GM18861 (cell line): ENCODE measurements around the gene PIPOX.
"Not testable (repeated sequence)": the region's sequence is repeated elsewhere in the genome, so short reads cannot be mapped to it uniquely, and the experiment has no call there.

Experiments used
- ATAC-seq: cut with Tn5 transposase; IDR thresholded peaks from one replicate; pipeline ENCODE4 v1.9.1; 2021; ENCODE audit not compliant: unreplicated experiment

PIPOX gene

DNA sequence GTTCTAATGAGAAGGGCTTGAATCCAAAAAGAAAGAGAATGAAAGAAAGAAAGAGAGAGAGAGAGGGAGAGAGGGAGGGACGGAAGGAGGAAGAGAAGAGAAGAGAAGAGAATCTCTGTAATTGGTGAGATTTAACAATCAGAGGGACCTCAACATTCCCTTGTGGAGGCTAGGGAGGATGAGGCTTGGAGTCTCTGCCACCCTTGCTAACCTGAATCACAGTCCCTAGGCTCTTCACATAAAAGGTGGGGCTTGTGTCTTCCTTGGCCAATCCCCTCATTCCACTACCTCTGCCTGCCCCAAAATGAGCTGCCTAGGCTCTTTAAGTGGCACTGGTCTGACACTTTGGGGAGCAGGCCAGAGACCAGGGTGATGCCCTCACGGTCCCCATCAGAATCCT is 30.1 kb downstream of the PIPOX start:
- ATAC-seq: no peak

DNA sequence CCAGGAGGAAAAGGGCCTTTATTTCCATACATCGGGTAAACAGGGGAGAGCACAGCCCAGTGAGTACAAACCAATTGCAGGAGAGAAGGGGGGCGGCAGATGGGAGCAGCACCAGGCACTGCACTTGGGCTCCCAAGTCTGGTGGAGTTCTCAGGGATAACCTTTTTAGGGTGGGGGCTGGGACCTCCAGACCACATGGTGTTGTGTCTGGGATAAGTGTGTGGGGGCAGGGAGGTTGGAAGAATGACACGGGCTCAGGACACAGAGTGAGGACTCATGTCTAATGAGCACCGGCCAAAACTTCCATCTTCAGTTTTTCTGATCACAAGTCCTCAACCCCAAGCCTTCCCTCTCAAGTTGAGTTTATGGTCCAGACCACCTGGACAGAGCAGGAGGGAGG is 30.6 kb downstream of the PIPOX start:
- no peak for ATAC-seq

DNA sequence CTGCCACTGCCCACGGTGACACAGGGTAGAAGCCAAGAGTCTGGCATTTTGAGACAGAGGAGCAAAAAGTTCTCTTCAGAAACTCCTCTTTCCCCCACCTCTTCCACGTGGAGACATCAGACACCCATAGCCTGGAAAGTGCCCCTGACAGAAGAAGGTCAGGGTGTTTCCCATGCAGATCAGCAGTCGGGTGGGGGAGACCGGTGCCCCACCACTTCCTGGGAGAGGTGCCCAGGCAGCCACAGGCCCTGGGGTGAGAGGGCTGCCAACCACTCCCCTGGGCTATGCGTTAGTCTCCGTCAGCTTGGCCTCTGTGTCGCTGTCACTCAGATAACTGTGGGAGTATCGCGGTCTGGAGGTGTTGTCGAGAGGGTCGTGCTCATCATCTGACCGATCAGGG is 31.5 kb downstream of the PIPOX start:
- ATAC-seq: no peak

DNA sequence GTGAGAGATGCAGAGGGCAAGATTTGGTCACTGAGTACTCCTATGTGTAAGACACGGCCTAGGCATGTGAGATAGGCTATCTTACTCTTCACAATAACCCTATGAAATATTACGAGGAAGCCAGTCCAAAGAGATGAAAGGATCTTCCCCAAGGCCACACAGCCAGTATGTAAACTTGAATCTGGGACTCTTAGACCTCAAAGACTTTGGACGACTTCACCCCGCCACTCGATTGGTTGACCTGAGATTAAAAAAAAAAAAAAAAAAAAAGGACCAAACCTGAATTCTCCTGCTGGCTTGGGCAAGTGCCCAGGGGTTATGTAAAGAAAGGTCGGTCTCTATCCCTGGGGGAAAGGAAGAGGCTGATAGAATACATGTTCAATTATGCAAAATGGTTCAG is 33.1 kb downstream of the PIPOX start:
- ATAC-seq: no peak

DNA sequence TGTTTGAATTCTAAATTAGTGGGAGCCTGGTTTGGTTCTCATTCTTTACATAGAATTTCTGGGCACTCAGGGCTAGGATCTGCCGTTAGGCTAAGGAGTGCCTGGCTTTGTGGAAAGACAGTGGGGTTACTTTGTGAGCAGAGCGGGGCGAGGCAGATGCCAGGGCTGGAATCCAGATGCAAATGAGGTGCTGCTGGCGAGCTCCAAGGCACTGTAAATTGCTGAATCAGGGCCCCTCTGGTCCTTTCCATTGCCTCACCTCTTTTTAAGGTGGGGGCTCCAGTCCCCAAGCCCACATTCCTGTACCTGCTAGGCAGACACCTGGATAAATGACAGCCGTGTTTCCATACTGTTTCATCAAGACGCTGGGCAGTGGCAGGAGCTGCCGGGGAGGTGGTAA is 33.8 kb downstream of the PIPOX start:
- ATAC-seq: no peak

DNA sequence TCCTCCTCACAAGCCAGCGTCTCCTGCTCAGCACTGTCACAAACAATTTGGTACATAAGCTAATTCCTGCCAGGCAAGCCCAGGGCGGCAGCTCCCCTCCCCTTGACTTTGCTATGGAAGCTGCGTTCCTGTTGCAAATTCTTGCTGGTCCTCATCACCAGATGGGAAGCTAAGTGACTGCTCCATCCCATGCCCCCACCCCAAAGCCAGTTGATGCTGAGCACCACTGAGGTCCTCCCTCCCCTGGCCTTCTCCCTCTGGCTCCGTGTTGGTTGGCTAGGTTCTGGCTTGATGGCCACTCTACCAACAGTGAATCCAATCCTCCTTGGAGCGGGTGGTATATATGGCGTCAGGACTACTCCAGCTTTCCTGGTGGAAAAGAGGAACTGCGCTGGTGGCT is 34.4 kb downstream of the PIPOX start:
- no peak for ATAC-seq

DNA sequence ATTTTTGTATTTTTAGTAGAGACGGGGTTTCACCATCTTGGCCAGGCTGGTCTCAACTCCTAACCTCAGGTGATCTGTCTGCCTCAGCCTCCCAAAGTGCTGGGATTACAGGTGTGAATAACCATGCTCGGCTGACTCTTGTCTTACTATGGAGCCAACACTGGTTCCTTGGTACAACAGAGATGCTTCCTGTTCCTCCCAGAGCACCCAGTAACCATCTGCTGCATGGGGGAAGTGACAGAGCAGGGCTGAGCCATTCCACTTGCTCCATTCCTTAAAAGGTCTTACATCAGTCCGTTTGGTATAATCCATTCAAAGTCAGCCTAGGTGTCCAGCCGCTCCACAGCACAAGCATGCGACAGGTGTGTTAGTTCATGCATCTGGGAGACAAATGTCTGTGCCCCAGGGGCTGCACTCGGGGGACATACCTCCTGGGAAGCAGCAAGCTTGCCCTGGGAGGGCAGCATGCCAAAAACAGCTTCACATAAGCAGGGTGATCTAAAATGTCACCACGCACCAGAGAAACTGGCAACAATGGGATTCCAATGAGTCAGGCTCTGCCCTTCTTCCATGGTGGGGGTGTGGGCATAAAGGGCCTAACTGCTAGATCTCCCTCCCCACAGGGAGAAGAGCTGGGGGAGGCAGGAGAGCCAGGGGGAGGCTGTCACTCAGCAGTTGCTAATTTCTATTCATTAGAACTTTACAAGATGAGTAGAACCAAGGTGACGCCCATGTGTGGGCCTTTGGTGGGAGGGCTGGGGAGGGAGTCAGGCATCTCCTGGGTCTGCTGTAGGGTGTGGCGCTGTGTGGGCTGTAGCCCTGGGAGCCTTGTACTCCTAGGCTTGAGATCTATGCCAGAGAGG is 35.5 kb downstream of the PIPOX start:
- no peak for ATAC-seq

DNA sequence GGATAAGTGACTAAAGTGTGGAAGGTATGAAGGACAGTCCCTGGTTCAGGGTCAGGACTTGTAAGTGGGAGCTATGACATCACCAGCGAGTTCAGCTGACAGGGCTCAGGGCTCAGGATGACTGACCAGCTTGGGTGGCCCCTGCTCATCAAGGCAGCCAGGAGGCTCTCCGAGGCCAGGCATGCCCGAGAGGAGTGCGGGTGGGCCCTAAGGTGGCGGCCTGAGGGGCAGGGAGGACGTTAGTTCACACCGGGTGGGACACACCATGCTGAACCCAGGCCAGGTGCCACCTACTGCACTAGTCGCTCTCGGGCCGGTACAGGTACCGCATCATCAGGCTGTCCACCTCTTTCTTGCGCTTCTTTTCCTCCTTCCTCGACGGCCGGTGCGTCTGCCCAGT is 36.5 kb downstream of the PIPOX start:
- ATAC-seq: no peak

DNA sequence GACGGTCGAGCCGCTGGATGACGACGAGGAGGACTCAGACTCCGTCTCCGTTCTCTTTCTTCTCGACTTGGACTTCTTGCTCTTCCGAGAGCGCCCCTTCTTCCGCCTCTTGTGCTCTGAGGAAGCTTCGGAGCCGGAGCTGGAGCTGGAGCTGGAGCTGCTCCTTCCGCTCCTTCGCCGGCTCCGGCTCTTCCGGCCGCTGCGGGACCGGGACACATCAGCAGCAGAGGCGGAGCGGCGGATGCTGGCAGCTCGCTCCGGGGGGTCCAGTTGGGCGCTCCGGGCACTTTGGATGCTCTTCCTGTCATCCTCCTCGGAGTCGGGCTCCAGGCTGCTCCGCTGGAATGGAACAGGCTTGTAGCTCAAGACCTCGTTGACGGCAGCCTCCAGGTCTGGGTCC is 36.9 kb downstream of the PIPOX start:
- ATAC-seq: no peak

DNA sequence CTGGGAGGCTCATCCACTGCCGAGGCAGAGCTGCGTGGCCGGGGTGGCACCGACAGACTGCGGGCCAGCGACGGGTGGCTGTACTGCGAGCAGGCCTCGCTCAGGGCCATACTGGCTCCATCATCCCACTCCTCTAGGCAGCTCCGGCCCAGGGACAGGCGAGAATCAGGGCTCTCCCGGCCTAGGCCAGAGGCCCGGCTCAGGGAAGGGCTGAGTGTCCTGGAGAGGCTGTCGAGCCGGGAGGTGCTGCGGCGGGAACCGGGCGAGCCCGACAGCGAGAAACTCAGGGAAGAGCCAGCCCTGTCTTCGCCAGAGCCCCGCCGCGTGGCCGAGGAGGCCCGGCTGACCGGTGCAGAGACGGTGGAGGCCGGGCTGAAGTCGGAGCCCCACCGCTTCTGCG is 37.4 kb downstream of the PIPOX start:
- ATAC-seq: no peak

DNA sequence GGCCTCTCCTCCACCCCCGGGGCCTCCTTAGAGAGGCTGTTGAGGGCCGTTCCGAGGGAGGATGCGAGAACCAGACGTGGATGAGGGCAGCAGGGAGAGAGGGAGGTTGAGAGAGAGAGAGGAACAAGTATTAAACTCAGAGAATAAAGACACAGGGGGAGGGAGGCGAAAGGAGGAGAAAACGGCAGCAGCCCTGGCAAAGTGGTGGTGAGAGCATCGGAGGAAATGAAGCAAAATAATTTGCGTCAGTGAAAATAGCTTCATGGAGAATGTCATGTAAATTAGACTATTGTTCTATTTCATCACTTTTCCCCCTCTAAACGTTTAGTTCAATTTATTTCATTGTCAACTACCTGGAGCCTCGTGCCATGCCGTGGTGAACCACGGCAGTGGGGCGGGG is 38.0 kb downstream of the PIPOX start:
- ATAC-seq: no peak

DNA sequence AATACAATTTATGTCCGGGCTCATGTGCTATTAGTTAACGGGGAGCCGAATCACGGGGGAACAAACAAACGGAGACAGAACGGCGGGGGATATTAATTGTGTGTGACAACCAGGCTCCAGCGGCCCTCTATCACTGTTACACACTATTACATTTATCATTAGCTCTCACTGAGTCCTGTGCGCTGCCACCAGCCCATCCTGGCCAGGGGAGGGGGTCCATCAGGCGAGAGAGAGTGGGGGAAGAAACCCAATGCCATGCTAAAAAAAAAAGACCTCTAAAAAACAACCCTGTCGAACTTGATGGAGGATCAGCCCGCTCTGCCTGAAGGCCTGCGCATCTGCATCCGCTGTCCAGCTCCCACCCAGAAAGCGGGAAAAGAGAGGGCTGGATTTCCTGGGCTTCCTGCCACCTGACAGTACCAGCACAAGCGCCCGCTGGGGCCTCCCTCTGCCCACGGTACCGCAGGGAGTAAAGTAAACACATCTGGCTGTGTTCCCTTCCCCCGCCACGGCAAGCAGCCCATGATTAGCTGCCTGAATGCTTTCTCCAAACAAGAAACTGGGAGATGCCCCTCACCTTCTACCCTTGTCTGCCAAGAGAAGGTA is 41.7 kb downstream of the PIPOX start:
- no peak for ATAC-seq

DNA sequence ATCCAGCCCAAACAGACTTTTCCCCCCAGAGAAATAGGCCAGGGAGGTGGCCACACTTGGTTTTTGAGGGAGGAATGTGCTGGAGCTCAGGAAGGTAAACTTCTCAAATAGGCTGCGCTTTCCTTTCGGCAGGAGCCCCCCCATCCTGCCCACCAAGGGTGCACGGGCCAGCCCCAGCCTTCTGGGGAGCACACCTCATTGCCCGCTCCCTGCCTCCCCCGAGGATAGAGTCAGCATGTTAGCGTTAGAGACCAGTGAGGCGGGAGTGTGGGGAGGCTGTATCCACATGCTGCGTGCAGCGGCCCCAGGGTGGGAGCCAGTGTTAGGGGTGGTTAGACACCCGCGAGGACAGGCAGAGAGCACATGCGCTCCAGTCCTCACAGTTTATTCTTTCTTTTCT is 42.3 kb downstream of the PIPOX start:
- ATAC-seq: no peak

DNA sequence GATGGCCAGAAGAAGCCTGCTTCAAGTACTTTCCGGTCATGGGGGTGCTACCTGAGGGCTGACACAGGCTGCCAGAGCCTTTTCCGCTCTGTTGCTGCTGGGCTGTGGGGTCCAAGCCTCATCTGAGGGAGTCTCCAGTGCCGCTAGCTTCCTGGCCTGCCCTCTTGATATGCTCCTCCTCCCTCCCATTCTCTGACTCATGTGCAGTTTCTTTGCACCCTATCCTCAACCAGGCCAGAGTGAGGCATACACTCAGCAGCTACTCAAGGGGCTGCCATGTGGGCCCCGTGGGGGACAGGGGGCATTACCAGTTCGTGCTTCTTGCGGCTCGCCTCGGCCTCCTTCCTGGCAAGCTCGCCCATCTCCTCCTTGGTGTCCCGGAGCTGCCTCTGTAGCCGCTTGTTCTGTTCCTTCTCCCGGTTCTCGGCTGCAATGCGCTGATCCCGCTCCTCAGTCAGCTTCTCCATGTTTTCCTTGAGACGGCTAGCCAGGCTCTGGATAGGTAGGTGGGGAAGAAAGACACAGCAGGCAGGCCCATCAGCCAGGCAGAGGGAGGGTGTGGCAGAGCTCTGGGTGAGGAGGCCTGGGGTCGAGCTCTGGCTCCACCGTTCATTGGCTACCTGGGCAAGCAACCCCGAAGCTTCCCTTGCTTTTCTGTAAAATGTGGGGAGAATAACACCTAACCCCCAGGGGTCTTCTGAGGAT is 43.8 kb downstream of the PIPOX start:
- no peak for ATAC-seq

DNA sequence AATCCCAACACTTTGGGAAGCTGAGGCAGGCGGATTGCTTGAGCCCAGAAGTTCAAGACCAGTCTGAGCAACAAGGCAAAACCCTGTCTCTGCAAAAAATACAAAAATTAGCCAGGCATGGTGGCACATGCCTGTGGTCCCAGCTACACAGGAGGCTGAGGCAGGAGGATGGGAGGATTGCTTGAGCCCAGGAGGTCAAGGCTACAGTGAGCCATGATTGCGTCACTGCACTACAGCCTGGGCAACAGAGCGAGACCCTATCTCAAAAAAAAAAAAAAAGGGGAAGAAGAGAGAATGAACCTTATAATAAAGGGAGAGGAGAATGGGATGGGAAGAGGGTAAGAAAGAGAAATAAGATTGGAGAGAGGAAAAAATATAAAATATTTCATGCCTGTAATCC is 45.8 kb downstream of the PIPOX start:
- not testable (repeated sequence) for ATAC-seq

DNA sequence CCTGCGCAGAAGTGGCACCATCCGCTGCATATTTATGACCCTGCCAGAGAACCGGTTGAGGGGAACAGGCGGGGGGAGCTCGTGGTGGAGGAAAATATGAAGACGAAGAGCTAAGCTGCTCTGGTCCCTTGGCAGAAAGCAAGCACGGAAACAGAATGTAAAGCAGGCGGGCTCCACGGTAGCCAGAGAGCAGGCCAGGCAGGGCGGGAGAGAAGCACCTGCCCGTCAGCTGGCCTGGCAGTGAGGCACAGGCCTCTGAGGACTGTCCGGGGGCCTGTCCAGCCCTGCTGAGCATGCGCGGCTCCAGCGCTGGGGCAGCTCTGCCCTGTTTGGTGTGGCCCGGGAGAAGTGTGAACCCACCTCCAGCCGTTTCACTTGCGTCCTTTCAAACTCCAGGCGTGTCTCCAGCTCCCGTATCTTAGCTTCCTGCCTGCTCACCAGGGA is 46.7 kb downstream of the PIPOX start:
- ATAC-seq: no peak

DNA sequence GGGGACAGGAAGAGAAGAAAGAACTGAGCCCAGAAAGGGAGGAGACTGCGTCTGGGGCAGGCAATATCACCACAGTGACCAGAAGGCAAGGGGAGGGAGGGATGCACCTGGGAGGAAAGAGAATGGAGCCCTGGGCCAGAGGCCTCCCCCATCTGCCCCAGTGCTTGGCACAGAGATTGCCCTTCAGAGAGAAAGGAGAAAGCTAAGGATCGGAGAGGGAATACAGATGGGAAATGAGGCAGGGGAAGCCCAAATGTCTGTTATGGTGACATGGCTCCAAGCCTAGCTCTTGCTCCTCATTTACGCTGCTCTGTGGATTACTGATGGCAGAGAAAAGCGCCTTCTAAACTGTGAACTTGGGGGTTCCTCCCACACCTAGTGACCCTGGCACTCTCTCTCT is 47.2 kb downstream of the PIPOX start:
- no peak for ATAC-seq

DNA sequence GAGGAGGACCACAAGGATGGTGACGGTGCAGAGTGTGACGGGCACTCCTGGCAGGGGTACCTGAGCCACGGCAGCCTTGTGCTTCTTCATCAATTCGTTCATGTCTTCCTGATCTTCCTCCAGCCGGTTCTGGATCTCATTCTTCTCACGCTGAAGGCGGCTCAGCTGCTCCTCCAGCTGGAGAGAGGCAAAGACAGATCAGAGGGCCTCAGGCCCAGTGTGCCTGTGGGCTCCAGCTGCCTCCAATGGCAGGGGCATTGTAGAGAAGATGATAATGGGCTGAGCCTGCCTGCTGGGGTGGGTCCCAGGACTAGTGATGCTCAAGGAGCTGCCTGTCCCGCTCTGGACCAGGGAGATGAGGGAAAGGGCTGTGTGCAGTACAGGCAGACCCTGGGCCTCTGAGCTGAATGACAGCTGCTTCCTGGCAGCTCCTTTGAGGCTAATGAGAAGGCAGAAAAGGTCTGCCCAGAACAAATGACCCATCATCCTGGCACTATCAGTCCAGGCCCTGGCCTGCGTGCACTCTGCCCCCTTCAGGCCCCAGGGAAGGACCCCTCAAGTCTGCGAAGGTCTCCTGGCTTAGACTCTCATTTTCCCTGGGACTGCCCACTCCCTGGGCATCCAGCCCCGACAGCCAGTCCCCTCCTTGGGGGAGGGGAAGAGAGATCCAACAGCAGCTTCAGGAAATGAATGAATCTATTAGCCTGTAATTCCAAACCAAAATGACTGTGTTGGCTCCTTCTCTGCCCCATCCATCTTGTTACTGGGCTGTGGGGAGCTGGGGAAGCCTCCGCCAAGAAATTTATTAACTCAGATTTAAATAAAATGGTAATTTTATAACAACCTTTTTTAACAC is 48.0 kb downstream of the PIPOX start:
- no peak for ATAC-seq

DNA sequence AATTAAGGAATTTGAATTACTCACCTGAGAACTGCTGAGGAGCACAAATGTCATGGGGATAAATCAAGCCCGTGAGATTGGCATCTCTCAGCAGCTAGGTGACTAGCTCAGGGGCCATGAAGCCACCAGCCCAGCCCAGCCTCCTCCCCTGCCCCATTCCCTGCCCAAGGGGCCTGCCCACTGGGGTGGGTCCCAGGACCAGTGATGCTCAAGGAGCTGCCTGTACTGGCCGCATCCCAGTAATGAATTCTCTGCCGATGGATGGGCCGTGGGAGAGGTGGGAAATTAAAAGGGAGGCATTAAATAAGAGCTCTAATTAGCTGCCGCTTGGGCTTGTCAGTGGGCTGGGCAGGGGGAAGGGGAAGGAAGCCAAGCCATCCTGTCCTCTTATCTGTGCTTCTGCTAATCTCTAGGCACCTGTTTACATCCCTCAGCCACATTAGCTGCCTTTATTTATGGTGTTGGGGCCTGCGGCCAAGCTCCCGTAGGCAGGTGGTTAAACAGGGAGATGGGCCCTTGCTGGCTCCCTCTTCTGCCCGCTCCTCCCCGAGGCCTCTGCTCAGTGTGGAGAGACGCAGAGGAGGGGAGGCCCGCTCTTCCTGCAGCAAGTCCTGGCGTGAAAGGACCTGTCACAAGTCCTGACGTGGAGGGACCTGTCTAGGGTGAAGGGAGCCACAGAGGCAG is 48.8 kb downstream of the PIPOX start:
- ATAC-seq: no peak

DNA sequence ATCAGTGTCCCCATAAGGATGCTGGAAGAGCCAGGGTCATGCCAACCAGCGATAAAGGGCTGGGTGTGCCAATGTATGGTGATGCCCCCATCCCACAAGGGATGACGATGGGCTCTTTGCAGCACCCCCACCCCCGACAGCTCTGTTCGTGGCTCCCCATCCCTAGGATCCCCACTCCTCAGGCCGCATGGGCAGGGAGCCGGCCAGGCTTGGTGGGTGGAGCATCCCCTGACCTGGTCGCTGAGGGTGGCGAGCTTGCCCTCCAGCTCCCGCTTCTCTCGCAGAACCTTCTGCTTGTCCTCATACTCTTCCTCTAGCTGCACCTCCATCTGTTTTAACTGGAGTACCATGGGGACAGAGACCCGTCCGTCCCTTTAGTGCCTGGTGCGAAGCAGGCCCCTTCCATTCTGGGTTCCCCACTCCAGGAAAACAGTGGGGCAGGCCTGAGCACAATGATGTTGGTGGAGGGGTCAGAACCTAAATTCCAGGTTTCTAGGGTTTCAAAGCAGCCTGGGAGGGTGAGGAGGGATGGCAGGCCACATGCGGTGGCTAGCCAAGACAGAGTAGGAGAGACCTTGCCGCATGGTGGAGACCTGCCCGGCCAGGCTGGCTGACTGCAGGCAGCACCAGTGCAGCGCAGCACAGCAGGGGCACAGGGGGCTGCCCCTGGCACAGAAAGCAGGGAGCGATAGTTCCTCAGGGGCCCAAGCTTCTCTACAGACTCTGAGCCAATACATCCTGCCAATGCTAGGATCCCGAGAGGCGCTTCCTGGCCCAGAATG is 50.3 kb downstream of the PIPOX start:
- no peak for ATAC-seq
